Measurements from ENCODE around the gene RECQL. TPM values are rescaled to one million over a fixed set of nuclear protein-coding genes. Genes with fewer than 3 reads are reported as not detected.

RECQL gene
- total and polyA plus RNA-seq, 8 donors, result 4.8 to 17.1 (median 7.8) TPM

DNA sequence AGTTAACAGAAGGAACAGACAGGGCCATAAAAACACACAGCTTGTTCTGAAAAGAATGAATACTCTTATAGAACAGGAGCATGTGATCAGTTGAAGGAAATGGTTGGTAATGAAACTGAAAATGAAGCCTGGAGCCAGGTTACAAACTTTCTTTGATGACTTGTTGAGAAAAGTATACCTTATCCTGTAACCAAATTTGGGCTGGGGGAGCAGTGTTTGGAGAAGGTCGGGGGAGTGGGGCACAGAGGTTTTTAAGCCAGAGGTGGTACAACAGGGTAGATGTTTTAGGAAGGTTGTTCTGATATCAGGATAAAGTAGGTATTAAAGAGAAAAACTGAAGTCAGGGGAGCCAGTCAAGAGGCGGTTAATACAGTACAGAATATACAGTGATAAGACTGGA is 8.3 kb upstream of the RECQL start:
- no peak overlapping the region for H3K27ac ChIP-seq
- H3K4me3 ChIP-seq, result no peak overlapping the region
- ATAC-seq (no peak), FAIRE-seq (no peak), DNase-seq (no peak)
- no peaks in the 10 kb centered on the region for H3K27me3 ChIP-seq
- 45 to 49% methylated on average over 2 of the region's 2 CpGs for WGBS, 2 donors
- TF ChIP-seq, protein P1, sequence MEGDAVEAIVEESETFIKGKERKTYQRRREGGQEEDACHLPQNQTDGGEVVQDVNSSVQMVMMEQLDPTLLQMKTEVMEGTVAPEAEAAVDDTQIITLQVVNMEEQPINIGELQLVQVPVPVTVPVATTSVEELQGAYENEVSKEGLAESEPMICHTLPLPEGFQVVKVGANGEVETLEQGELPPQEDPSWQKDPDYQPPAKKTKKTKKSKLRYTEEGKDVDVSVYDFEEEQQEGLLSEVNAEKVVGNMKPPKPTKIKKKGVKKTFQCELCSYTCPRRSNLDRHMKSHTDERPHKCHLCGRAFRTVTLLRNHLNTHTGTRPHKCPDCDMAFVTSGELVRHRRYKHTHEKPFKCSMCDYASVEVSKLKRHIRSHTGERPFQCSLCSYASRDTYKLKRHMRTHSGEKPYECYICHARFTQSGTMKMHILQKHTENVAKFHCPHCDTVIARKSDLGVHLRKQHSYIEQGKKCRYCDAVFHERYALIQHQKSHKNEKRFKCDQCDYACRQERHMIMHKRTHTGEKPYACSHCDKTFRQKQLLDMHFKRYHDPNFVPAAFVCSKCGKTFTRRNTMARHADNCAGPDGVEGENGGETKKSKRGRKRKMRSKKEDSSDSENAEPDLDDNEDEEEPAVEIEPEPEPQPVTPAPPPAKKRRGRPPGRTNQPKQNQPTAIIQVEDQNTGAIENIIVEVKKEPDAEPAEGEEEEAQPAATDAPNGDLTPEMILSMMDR (IDR thresholded peaks at IDR 0.05), result no peak
- intact Hi-C loops (cut with DNase I), result no loop called here
- H3K9me3 ChIP-seq, result no peaks in the 10 kb centered on the region
- peaks cover 0 to 15% (median 0%) of the 10 kb centered on the region in 3 donors for H3K36me3 ChIP-seq
- peaks cover 0 to 9% (median 9%) of the 10 kb centered on the region in 3 donors for H3K4me1 ChIP-seq

DNA sequence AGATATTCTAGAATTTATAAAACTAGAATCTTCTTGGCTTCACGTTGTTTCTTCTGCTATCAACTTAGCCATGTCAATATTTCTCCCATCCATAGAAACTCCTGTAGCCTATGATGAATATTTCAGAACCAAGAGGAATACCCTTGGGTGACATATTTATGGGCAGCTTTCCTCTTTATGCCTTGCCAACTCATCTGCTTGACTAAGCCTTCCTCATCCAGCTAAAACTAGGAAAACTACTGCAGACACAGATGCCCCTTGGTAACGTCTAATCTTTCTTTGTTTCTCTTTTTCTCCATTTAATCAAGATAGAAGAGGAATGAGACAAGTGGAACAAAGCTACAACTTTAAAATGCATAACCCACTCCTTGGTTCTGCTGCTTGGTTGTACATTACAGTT is 6.4 kb upstream of the RECQL start:
- DNase-seq, result no peak
- peaks cover 0 to 26% (median 15%) of the 10 kb centered on the region in 3 donors for H3K4me1 ChIP-seq
- peaks cover 0 to 7% (median 0%) of the 10 kb centered on the region in 3 donors for H3K36me3 ChIP-seq
- no peaks in the 10 kb centered on the region for H3K27me3 ChIP-seq
- TF ChIP-seq, protein P1 (IDR thresholded peaks at IDR 0.05), result no peak
- WGBS, 2 donors, result 70 to 74% methylated on average over 2 of the region's 2 CpGs
- no peak overlapping the region for H3K4me3 ChIP-seq
- no peak for ATAC-seq
- FAIRE-seq, result no peak
- H3K27ac ChIP-seq, result no peak overlapping the region
- H3K9me3 ChIP-seq, result no peaks in the 10 kb centered on the region
- intact Hi-C loops (cut with DNase I), result no loop called here

DNA sequence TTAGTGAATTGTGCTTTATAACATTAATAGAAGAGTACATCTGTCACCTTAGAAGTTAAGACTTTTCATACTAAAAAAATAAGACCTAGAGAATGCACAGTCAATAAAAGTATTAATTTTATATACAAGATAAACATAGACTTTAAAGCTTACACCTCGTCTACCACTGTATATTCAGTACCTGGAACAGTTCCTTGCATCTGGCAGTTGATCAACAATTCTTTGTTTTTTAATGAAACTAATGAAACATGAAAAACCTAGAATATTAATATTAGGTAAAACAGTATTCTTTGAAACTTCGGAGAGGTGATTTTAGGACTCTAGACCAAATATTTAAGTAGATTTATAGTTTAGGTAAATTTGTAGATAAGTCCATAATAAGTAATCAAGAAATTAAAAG is 4.5 kb upstream of the RECQL start:
- intact Hi-C loops (cut with DNase I), result no loop called here
- WGBS, 2 donors, result 32 to 43% methylated on average over 2 of the region's 2 CpGs
- peaks cover 0 to 7% (median 0%) of the 10 kb centered on the region in 3 donors for H3K36me3 ChIP-seq
- H3K27ac ChIP-seq, result no peak overlapping the region
- no peak for FAIRE-seq
- no peaks in the 10 kb centered on the region for H3K9me3 ChIP-seq
- no peak overlapping the region for H3K4me3 ChIP-seq
- TF ChIP-seq, protein P1 (IDR thresholded peaks at IDR 0.05), result no peak
- H3K4me1 ChIP-seq, result peaks cover 0 to 28% (median 16%) of the 10 kb centered on the region in 3 donors
- no peak for DNase-seq
- no peak for ATAC-seq
- H3K27me3 ChIP-seq, result no peaks in the 10 kb centered on the region

DNA sequence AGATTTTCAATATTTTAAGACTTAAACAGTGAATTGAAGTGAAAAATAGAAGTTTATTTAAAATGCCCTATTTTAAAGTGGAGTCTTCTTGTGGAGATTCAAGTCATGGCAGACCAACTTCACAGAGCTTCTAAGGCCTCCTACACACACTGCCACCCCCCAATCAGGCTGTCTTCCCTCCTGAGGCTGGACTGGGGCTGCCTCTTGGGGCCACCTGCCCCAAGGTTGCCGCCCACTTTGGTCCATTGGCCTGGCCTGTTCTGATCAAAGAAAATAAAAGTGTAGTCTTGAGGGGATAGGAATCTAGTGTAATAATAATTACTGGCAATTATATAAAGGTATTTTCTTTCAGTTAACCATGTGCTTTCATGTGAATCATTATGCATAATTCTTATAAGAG is 1.4 kb upstream of the RECQL start:
- ATAC-seq, result no peak
- Histone ChIP-seq H3K9me3 (no peaks in the 10 kb centered on the region), H3K4me1 (peaks cover 6 to 41% (median 35%) of the 10 kb centered on the region in 3 donors), H3K36me3 (peaks cover 0 to 2% (median 0%) of the 10 kb centered on the region in 3 donors), H3K27ac (no peak overlapping the region), H3K4me3 (peak overlapping the region in 2 of 4 donors; percentile 83 to 85), H3K27me3 (no peaks in the 10 kb centered on the region)
- 63 to 94% methylated on average over 1 of the region's 1 CpG for WGBS, 2 donors
- intact Hi-C loops (cut with DNase I), result no loop called here
- no peak for FAIRE-seq
- no peak for DNase-seq
- TF ChIP-seq, protein P1 (IDR thresholded peaks at IDR 0.05), result no peak

DNA sequence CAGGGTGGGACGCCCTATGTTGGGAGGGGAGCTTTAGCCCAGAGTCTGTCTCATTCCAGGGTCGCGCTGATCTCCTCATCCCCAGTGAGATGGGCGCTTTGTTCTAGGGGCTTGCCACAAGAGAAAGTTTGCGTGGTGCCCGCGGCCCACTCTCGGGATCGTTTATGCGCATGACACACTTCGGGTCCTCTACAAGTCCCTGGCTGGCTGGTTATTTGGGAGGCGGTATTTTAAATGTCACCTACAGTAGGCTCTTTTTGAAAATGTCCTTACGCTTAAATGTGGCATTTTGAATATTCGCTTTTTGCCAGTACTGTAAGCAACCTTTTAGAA is 695 bp upstream of the RECQL start:
- Histone ChIP-seq H3K27ac (peak overlapping the region; percentile 61 to 91 (median 83)), H3K27me3 (no peaks in the 10 kb centered on the region), H3K36me3 (peaks cover 0 to 3% (median 0%) of the 10 kb centered on the region in 3 donors), H3K9me3 (no peaks in the 10 kb centered on the region), H3K4me1 (peaks cover 6 to 41% (median 35%) of the 10 kb centered on the region in 3 donors), H3K4me3 (peak overlapping the region; percentile 77 to 99 (median 84))
- FAIRE-seq (no peak), ATAC-seq (peak; percentile 18 to 57 (median 43)), DNase-seq (no peak)
- 0% methylated on average over 13 to 14 of the region's 14 CpGs for WGBS, 2 donors
- TF ChIP-seq, protein P1 (IDR thresholded peaks at IDR 0.05), result no peak
- intact Hi-C loops (cut with DNase I), result no loop called here
